Measurements from ENCODE around the gene ATIC. TPM values are rescaled to one million over a fixed set of nuclear protein-coding genes. Genes with fewer than 3 reads are reported as not detected.

Gene ATIC
- total and polyA plus RNA-seq, 2 donors, result 40.7 to 106 TPM

- Histone ChIP-seq H3K27me3 (ENCODE audit: control insufficient read depth in 2 of 2, insufficient read depth in 1 of 2, low read length in 1 of 2) (no peaks in the 10 kb centered on the region), H3K4me3 (ENCODE audit: low read length in 2 of 2) (no peak overlapping the region), H3K4me1 (ENCODE audit: control insufficient read depth in 2 of 2, insufficient read depth in 2 of 2, low read length in 2 of 2) (no peaks in the 10 kb centered on the region), H3K9me3 (ENCODE audit: control insufficient read depth in 2 of 2, insufficient read depth in 1 of 2, low read length in 1 of 2) (no peaks in the 10 kb centered on the region), H3K36me3 (ENCODE audit: control insufficient read depth in 2 of 2, insufficient read depth in 2 of 2, low read length in 1 of 2) (peaks cover 0 to 20% of the 10 kb centered on the region in 2 donors), H3K27ac (ENCODE audit: low read depth in 1 of 2, low read length in 1 of 2) (no peak overlapping the region)
- 97% methylated on average over 4 of the region's 4 CpGs for WGBS
- no peak for DNase-seq (ENCODE audit: low read depth in 6 of 9, low spot score in 9 of 9)
Observed at GRCh38 chr2:215361211-215361875, 49.5 kb downstream of the ATIC start.

- Histone ChIP-seq H3K9me3 (ENCODE audit: control insufficient read depth in 2 of 2, insufficient read depth in 1 of 2, low read length in 1 of 2) (no peaks in the 10 kb centered on the region), H3K4me1 (ENCODE audit: control insufficient read depth in 2 of 2, insufficient read depth in 2 of 2, low read length in 2 of 2) (no peaks in the 10 kb centered on the region), H3K36me3 (ENCODE audit: control insufficient read depth in 2 of 2, insufficient read depth in 2 of 2, low read length in 1 of 2) (peaks cover 0 to 20% of the 10 kb centered on the region in 2 donors), H3K4me3 (ENCODE audit: low read length in 2 of 2) (no peak overlapping the region), H3K27ac (ENCODE audit: low read depth in 1 of 2, low read length in 1 of 2) (no peak overlapping the region), H3K27me3 (ENCODE audit: control insufficient read depth in 2 of 2, insufficient read depth in 1 of 2, low read length in 1 of 2) (no peaks in the 10 kb centered on the region)
- WGBS, result 90% methylated on average over 6 of the region's 6 CpGs
- no peak for DNase-seq (ENCODE audit: low read depth in 6 of 9, low spot score in 9 of 9)
Observed at GRCh38 chr2:215361876-215362561, 50.2 kb downstream of the ATIC start.

GRCh38 chr2:215362562-215362904 lies 50.7 kb downstream of the ATIC start:
- WGBS, result 98% methylated on average over 8 of the region's 8 CpGs
- DNase-seq (ENCODE audit: low read depth in 6 of 9, low spot score in 9 of 9), result no peak
- no peak overlapping the region for H3K4me3 ChIP-seq (ENCODE audit: low read length in 2 of 2)
- H3K36me3 ChIP-seq (ENCODE audit: control insufficient read depth in 2 of 2, insufficient read depth in 2 of 2, low read length in 1 of 2), result peaks cover 0 to 20% of the 10 kb centered on the region in 2 donors
- no peaks in the 10 kb centered on the region for H3K4me1 ChIP-seq (ENCODE audit: control insufficient read depth in 2 of 2, insufficient read depth in 2 of 2, low read length in 2 of 2)
- H3K9me3 ChIP-seq (ENCODE audit: control insufficient read depth in 2 of 2, insufficient read depth in 1 of 2, low read length in 1 of 2), result no peaks in the 10 kb centered on the region
- no peak overlapping the region for H3K27ac ChIP-seq (ENCODE audit: low read depth in 1 of 2, low read length in 1 of 2)
- no peaks in the 10 kb centered on the region for H3K27me3 ChIP-seq (ENCODE audit: control insufficient read depth in 2 of 2, insufficient read depth in 1 of 2, low read length in 1 of 2)

- WGBS, result 95% methylated on average over 2 of the region's 2 CpGs
- no peak overlapping the region for H3K27ac ChIP-seq (ENCODE audit: low read depth in 1 of 2, low read length in 1 of 2)
- peaks cover 0 to 20% of the 10 kb centered on the region in 2 donors for H3K36me3 ChIP-seq (ENCODE audit: control insufficient read depth in 2 of 2, insufficient read depth in 2 of 2, low read length in 1 of 2)
- DNase-seq (ENCODE audit: low read depth in 6 of 9, low spot score in 9 of 9), result no peak
- H3K4me1 ChIP-seq (ENCODE audit: control insufficient read depth in 2 of 2, insufficient read depth in 2 of 2, low read length in 2 of 2), result no peaks in the 10 kb centered on the region
- no peak overlapping the region for H3K4me3 ChIP-seq (ENCODE audit: low read length in 2 of 2)
- no peaks in the 10 kb centered on the region for H3K9me3 ChIP-seq (ENCODE audit: control insufficient read depth in 2 of 2, insufficient read depth in 1 of 2, low read length in 1 of 2)
- H3K27me3 ChIP-seq (ENCODE audit: control insufficient read depth in 2 of 2, insufficient read depth in 1 of 2, low read length in 1 of 2), result no peaks in the 10 kb centered on the region
Observed at GRCh38 chr2:215363039-215363438, 51.2 kb downstream of the ATIC start.

GRCh38 chr2:215363461-215364156 lies 51.8 kb downstream of the ATIC start:
- H3K27me3 ChIP-seq (ENCODE audit: control insufficient read depth in 2 of 2, insufficient read depth in 1 of 2, low read length in 1 of 2), result no peaks in the 10 kb centered on the region
- H3K27ac ChIP-seq (ENCODE audit: low read depth in 1 of 2, low read length in 1 of 2), result no peak overlapping the region
- no peak overlapping the region for H3K4me3 ChIP-seq (ENCODE audit: low read length in 2 of 2)
- no peaks in the 10 kb centered on the region for H3K9me3 ChIP-seq (ENCODE audit: control insufficient read depth in 2 of 2, insufficient read depth in 1 of 2, low read length in 1 of 2)
- no peaks in the 10 kb centered on the region for H3K4me1 ChIP-seq (ENCODE audit: control insufficient read depth in 2 of 2, insufficient read depth in 2 of 2, low read length in 2 of 2)
- H3K36me3 ChIP-seq (ENCODE audit: control insufficient read depth in 2 of 2, insufficient read depth in 2 of 2, low read length in 1 of 2), result peaks cover 0 to 20% of the 10 kb centered on the region in 2 donors
- 96% methylated on average over 2 of the region's 2 CpGs for WGBS
- no peak for DNase-seq (ENCODE audit: low read depth in 6 of 9, low spot score in 9 of 9)

- H3K36me3 ChIP-seq (ENCODE audit: control insufficient read depth in 2 of 2, insufficient read depth in 2 of 2, low read length in 1 of 2), result peaks cover 0 to 18% of the 10 kb centered on the region in 2 donors
- H3K27ac ChIP-seq (ENCODE audit: low read depth in 1 of 2, low read length in 1 of 2), result no peak overlapping the region
- WGBS, result 97% methylated on average over 10 of the region's 10 CpGs
Observed at GRCh38 chr2:215364157-215365155, 52.6 kb downstream of the ATIC start.

GRCh38 chr2:215365184-215365658 lies 53.4 kb downstream of the ATIC start:
- Histone ChIP-seq H3K9me3 (ENCODE audit: control insufficient read depth in 2 of 2, insufficient read depth in 1 of 2, low read length in 1 of 2) (no peaks in the 10 kb centered on the region), H3K27me3 (ENCODE audit: control insufficient read depth in 2 of 2, insufficient read depth in 1 of 2, low read length in 1 of 2) (no peaks in the 10 kb centered on the region), H3K27ac (ENCODE audit: low read depth in 1 of 2, low read length in 1 of 2) (no peak overlapping the region), H3K4me3 (ENCODE audit: low read length in 2 of 2) (no peak overlapping the region), H3K4me1 (ENCODE audit: control insufficient read depth in 2 of 2, insufficient read depth in 2 of 2, low read length in 2 of 2) (no peaks in the 10 kb centered on the region), H3K36me3 (ENCODE audit: control insufficient read depth in 2 of 2, insufficient read depth in 2 of 2, low read length in 1 of 2) (peaks cover 0 to 18% of the 10 kb centered on the region in 2 donors)
- 96% methylated on average over 4 of the region's 4 CpGs for WGBS
- no peak for DNase-seq (ENCODE audit: low read depth in 6 of 9, low spot score in 9 of 9)

More at GRCh38 chr2:215364157-215365155, 52.6 kb downstream of the ATIC start:
- Histone ChIP-seq H3K4me1 (ENCODE audit: control insufficient read depth in 2 of 2, insufficient read depth in 2 of 2, low read length in 2 of 2) (no peaks in the 10 kb centered on the region), H3K27me3 (ENCODE audit: control insufficient read depth in 2 of 2, insufficient read depth in 1 of 2, low read length in 1 of 2) (no peaks in the 10 kb centered on the region), H3K9me3 (ENCODE audit: control insufficient read depth in 2 of 2, insufficient read depth in 1 of 2, low read length in 1 of 2) (no peaks in the 10 kb centered on the region), H3K4me3 (ENCODE audit: low read length in 2 of 2) (no peak overlapping the region)
- no peak for DNase-seq (ENCODE audit: low read depth in 6 of 9, low spot score in 9 of 9)

- peaks cover 0 to 15% of the 10 kb centered on the region in 2 donors for H3K36me3 ChIP-seq (ENCODE audit: control insufficient read depth in 2 of 2, insufficient read depth in 2 of 2, low read length in 1 of 2)
- no peak overlapping the region for H3K27ac ChIP-seq (ENCODE audit: low read depth in 1 of 2, low read length in 1 of 2)
- H3K4me1 ChIP-seq (ENCODE audit: control insufficient read depth in 2 of 2, insufficient read depth in 2 of 2, low read length in 2 of 2), result no peaks in the 10 kb centered on the region
- no peaks in the 10 kb centered on the region for H3K9me3 ChIP-seq (ENCODE audit: control insufficient read depth in 2 of 2, insufficient read depth in 1 of 2, low read length in 1 of 2)
- H3K27me3 ChIP-seq (ENCODE audit: control insufficient read depth in 2 of 2, insufficient read depth in 1 of 2, low read length in 1 of 2), result no peaks in the 10 kb centered on the region
- no peak for DNase-seq (ENCODE audit: low read depth in 6 of 9, low spot score in 9 of 9)
- no peak overlapping the region for H3K4me3 ChIP-seq (ENCODE audit: low read length in 2 of 2)
- 99% methylated on average over 4 of the region's 4 CpGs for WGBS
Observed at GRCh38 chr2:215366440-215367032, 54.7 kb downstream of the ATIC start.

Measured in thymus (tissue), 11 donors.